ENCODE data around the gene POU2F3. TPM values are rescaled to one million over a fixed set of nuclear protein-coding genes. Genes with fewer than 3 reads are reported as not detected.
A peak's percentile ranks its signal among the peaks of the same experiment; 100 is the strongest.

POU2F3 gene
- total RNA-seq, 1 donor from 2014 or later = not detected

DNA sequence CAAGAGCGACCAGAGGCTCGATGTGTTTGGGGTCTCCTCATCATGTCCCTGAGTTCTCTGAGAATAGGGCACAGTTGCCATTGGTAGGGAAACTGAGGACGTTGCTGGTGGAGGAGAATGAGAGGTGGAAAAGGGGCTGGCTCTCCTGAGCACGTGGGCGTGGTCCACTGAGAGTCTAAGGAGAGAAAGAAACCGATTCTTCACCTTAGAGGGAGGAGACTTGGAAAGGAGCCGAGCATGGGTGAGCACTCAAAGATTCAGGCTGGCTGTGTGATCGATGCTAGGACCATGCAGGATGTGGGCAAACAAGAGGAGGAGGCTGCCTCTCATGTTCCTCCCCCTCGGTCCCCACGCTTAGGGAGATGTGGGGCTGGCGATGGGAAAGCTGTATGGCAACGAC is 65.3 kb downstream of the POU2F3 start:
- Mint-ChIP-seq H3K9me3 (ENCODE audit: unreplicated experiment) (no peaks in the 10 kb centered on the region), H3K27me3 (ENCODE audit: unreplicated experiment) (peaks cover 2% of the 10 kb centered on the region), H3K4me3 (ENCODE audit: unreplicated experiment) (no peak overlapping the region), H3K36me3 (ENCODE audit: unreplicated experiment) (no peaks in the 10 kb centered on the region), H3K27ac (ENCODE audit: unreplicated experiment) (no peak overlapping the region), H3K4me1 (ENCODE audit: low read depth, unreplicated experiment) (peaks cover 5% of the 10 kb centered on the region)
- DNase-seq = no peak
- TF ChIP-seq, protein P1, sequence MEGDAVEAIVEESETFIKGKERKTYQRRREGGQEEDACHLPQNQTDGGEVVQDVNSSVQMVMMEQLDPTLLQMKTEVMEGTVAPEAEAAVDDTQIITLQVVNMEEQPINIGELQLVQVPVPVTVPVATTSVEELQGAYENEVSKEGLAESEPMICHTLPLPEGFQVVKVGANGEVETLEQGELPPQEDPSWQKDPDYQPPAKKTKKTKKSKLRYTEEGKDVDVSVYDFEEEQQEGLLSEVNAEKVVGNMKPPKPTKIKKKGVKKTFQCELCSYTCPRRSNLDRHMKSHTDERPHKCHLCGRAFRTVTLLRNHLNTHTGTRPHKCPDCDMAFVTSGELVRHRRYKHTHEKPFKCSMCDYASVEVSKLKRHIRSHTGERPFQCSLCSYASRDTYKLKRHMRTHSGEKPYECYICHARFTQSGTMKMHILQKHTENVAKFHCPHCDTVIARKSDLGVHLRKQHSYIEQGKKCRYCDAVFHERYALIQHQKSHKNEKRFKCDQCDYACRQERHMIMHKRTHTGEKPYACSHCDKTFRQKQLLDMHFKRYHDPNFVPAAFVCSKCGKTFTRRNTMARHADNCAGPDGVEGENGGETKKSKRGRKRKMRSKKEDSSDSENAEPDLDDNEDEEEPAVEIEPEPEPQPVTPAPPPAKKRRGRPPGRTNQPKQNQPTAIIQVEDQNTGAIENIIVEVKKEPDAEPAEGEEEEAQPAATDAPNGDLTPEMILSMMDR (IDR thresholded peaks at IDR 0.05; ENCODE audit: partially characterized antibody, unreplicated experiment) = no peak

DNA sequence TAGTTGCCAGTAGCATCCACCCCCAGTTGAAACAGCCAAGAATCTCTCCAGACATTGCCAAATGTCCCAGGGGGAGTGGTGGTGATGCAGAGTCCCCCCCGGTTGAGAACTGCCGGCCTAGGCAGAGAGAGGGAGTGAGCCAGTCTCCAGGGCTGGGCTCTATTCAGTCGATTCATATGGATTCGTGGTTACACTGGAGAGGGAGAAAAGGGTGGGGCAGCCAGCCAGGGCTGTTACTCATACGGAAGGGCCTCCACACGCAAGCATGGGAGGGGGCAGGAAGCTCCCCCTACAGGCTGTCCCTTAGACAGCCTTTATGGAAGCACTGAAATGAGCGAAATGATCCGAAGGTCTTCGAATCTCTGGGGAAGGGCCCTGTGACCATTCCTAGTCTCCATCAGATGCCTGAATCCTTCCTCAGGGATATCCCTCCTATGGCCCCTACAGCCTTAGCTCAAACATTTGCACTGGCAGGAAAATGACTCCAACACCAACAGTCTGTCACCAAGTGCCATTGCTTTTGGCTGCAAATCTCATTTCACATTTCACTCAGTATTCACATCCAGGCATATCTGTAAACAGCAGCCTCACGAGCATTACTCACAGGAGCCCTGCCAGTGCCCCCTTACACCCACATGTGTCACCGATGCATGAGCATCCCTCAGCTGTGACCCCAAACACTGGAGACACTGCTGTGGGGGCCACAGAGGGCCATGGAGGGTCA is 66.7 kb downstream of the POU2F3 start:
- H3K27ac Mint-ChIP-seq (ENCODE audit: unreplicated experiment) = no peak overlapping the region
- no peak for DNase-seq
- peaks cover 2% of the 10 kb centered on the region for H3K27me3 Mint-ChIP-seq (ENCODE audit: unreplicated experiment)
- no peaks in the 10 kb centered on the region for H3K9me3 Mint-ChIP-seq (ENCODE audit: unreplicated experiment)
- no peaks in the 10 kb centered on the region for H3K36me3 Mint-ChIP-seq (ENCODE audit: unreplicated experiment)
- peaks cover 5% of the 10 kb centered on the region for H3K4me1 Mint-ChIP-seq (ENCODE audit: low read depth, unreplicated experiment)
- H3K4me3 Mint-ChIP-seq (ENCODE audit: unreplicated experiment) = no peak overlapping the region
- TF ChIP-seq, protein P1 (IDR thresholded peaks at IDR 0.05; ENCODE audit: partially characterized antibody, unreplicated experiment) = peak; percentile 18

DNA sequence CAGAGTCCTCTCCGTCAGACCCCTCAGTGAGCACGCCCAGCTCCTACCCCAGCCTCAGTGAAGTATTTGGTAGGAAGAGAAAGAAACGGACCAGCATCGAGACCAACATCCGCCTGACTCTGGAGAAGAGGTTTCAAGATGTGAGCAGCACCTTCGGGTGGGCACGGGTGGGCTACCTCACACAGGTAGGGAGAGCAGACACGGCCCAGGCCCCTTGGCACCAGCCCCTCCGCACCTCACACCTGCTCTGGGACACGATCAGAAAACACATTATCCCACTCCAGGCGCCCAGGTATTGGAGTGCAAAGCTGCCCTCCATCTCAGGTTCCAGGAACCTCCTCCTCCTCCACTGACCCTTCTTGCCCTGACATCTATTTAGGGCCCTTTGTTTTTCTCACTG is 67.5 kb downstream of the POU2F3 start:
- Mint-ChIP-seq H3K27me3 (ENCODE audit: unreplicated experiment) (peaks cover 3% of the 10 kb centered on the region), H3K4me1 (ENCODE audit: low read depth, unreplicated experiment) (peaks cover 5% of the 10 kb centered on the region), H3K9me3 (ENCODE audit: unreplicated experiment) (no peaks in the 10 kb centered on the region), H3K27ac (ENCODE audit: unreplicated experiment) (no peak overlapping the region), H3K36me3 (ENCODE audit: unreplicated experiment) (no peaks in the 10 kb centered on the region), H3K4me3 (ENCODE audit: unreplicated experiment) (no peak overlapping the region)
- no peak for DNase-seq
- TF ChIP-seq, protein P1 (IDR thresholded peaks at IDR 0.05; ENCODE audit: partially characterized antibody, unreplicated experiment) = no peak

DNA sequence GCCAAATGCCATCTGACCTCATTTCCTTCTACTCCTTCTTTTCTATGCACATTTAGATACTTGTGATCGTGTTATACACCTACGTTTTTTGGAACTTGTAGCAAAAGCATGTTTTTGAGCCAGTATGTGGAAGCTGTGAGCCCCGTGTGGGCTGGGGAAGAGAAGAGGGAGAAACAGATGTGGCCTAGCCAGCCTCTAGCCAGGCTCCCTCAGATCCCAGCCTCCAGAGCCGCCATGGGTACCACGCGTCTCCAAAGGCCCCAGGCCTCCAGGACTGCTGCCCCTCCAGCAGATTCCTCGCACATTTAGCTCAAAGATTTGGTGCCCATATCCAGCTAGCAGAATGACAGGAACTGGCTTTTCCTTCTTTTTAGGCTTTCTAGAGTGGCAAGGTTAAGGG is 68.1 kb downstream of the POU2F3 start:
- H3K36me3 Mint-ChIP-seq (ENCODE audit: unreplicated experiment) = no peaks in the 10 kb centered on the region
- H3K4me1 Mint-ChIP-seq (ENCODE audit: low read depth, unreplicated experiment) = peaks cover 5% of the 10 kb centered on the region
- TF ChIP-seq, protein P1 (IDR thresholded peaks at IDR 0.05; ENCODE audit: partially characterized antibody, unreplicated experiment) = no peak
- H3K27ac Mint-ChIP-seq (ENCODE audit: unreplicated experiment) = no peak overlapping the region
- DNase-seq = no peak
- H3K27me3 Mint-ChIP-seq (ENCODE audit: unreplicated experiment) = peaks cover 3% of the 10 kb centered on the region
- H3K4me3 Mint-ChIP-seq (ENCODE audit: unreplicated experiment) = no peak overlapping the region
- no peaks in the 10 kb centered on the region for H3K9me3 Mint-ChIP-seq (ENCODE audit: unreplicated experiment)

DNA sequence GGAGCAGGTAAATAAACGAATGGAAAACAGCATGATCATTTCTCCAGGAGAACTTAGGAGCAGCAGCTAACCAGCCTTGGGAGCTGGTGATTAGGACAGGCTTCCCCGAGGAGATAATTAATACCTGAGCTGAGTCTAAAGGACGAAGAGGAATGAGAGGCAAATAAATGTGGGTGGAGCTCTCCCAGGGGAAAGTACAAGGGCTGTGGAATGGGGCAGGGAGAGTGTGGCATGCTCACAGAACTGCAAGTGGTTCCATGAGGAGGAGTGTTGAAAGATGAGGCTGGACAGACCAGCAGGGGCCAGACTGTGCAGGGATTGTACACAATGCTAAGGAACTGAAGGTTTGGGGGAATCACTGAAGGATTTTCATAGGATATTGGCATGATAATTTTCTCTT is 70.9 kb downstream of the POU2F3 start:
- no peak overlapping the region for H3K4me3 Mint-ChIP-seq (ENCODE audit: unreplicated experiment)
- DNase-seq = no peak
- peaks cover 5% of the 10 kb centered on the region for H3K4me1 Mint-ChIP-seq (ENCODE audit: low read depth, unreplicated experiment)
- peaks cover 3% of the 10 kb centered on the region for H3K27me3 Mint-ChIP-seq (ENCODE audit: unreplicated experiment)
- no peaks in the 10 kb centered on the region for H3K36me3 Mint-ChIP-seq (ENCODE audit: unreplicated experiment)
- no peak overlapping the region for H3K27ac Mint-ChIP-seq (ENCODE audit: unreplicated experiment)
- TF ChIP-seq, protein P1 (IDR thresholded peaks at IDR 0.05; ENCODE audit: partially characterized antibody, unreplicated experiment) = no peak
- H3K9me3 Mint-ChIP-seq (ENCODE audit: unreplicated experiment) = no peaks in the 10 kb centered on the region

Measured in glutamatergic neuron (in vitro differentiated cells).